ENCODE results near the gene SLC16A13. TPM values are rescaled to one million over a fixed set of nuclear protein-coding genes. Genes with fewer than 3 reads are reported as not detected.

Gene SLC16A13
- total and polyA plus RNA-seq, 2 donors from 2014 or later = 6.5 to 11.6 TPM

GRCh38 chr17:7014261-7014994, 21.4 kb upstream of the SLC16A13 start:
- no peaks in the 10 kb centered on the region for H3K9me3 ChIP-seq (ENCODE audit: control insufficient read depth in 2 of 3, insufficient read depth in 1 of 3, low read length in 3 of 3)
- H3K4me3 ChIP-seq (ENCODE audit: low read length in 3 of 3) = peak overlapping the region; percentile 66 to 92 (median 80)
- TF ChIP-seq, protein P1, sequence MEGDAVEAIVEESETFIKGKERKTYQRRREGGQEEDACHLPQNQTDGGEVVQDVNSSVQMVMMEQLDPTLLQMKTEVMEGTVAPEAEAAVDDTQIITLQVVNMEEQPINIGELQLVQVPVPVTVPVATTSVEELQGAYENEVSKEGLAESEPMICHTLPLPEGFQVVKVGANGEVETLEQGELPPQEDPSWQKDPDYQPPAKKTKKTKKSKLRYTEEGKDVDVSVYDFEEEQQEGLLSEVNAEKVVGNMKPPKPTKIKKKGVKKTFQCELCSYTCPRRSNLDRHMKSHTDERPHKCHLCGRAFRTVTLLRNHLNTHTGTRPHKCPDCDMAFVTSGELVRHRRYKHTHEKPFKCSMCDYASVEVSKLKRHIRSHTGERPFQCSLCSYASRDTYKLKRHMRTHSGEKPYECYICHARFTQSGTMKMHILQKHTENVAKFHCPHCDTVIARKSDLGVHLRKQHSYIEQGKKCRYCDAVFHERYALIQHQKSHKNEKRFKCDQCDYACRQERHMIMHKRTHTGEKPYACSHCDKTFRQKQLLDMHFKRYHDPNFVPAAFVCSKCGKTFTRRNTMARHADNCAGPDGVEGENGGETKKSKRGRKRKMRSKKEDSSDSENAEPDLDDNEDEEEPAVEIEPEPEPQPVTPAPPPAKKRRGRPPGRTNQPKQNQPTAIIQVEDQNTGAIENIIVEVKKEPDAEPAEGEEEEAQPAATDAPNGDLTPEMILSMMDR (IDR thresholded peaks at IDR 0.05; ENCODE audit: borderline replicate concordance, extremely low read depth, insufficient read depth) = peak; percentile 61
- intact Hi-C loops (cut with DNase I) = no loop called here
- H3K36me3 ChIP-seq (ENCODE audit: control insufficient read depth in 2 of 3, insufficient read depth in 3 of 3, low read length in 3 of 3) = peaks cover 0 to 4% (median 0%) of the 10 kb centered on the region in 3 donors
- peaks cover 0 to 32% (median 13%) of the 10 kb centered on the region in 3 donors for H3K4me1 ChIP-seq (ENCODE audit: control insufficient read depth in 2 of 3, insufficient read depth in 2 of 3, low read depth in 1 of 3, low read length in 3 of 3)
- H3K27ac ChIP-seq (ENCODE audit: low read depth in 2 of 2, low read length in 2 of 2) = peak overlapping the region; percentile 98 to 99
- FAIRE-seq (no peak), DNase-seq (peak; percentile 97 to 99 (median 98))
- no peaks in the 10 kb centered on the region for H3K27me3 ChIP-seq (ENCODE audit: control insufficient read depth, insufficient read depth, low read length)
- H3K9ac ChIP-seq (ENCODE audit: low read length in 3 of 3) = peak overlapping the region; percentile 40 to 93 (median 81)

GRCh38 chr17:7014995-7015958, 20.5 kb upstream of the SLC16A13 start:
- TF ChIP-seq, protein P1 (IDR thresholded peaks at IDR 0.05; ENCODE audit: borderline replicate concordance, extremely low read depth, insufficient read depth) = no peak
- Histone ChIP-seq H3K36me3 (ENCODE audit: control insufficient read depth in 2 of 3, insufficient read depth in 3 of 3, low read length in 3 of 3) (no peaks in the 10 kb centered on the region), H3K9me3 (ENCODE audit: control insufficient read depth in 2 of 3, insufficient read depth in 1 of 3, low read length in 3 of 3) (no peaks in the 10 kb centered on the region), H3K9ac (ENCODE audit: low read length in 3 of 3) (peak overlapping the region; percentile 84 to 85 (median 85)), H3K27ac (ENCODE audit: low read depth in 2 of 2, low read length in 2 of 2) (peak overlapping the region; percentile 98 to 99), H3K4me3 (ENCODE audit: low read length in 3 of 3) (peak overlapping the region; percentile 80 to 86 (median 83)), H3K27me3 (ENCODE audit: control insufficient read depth, insufficient read depth, low read length) (no peaks in the 10 kb centered on the region), H3K4me1 (ENCODE audit: control insufficient read depth in 2 of 3, insufficient read depth in 2 of 3, low read depth in 1 of 3, low read length in 3 of 3) (peaks cover 0 to 26% (median 11%) of the 10 kb centered on the region in 3 donors)
- no peak for FAIRE-seq
- intact Hi-C loops (cut with DNase I) = no loop called here
- peak in 4 of 5 donors; percentile 11 to 74 (median 56) for DNase-seq

DNA sequence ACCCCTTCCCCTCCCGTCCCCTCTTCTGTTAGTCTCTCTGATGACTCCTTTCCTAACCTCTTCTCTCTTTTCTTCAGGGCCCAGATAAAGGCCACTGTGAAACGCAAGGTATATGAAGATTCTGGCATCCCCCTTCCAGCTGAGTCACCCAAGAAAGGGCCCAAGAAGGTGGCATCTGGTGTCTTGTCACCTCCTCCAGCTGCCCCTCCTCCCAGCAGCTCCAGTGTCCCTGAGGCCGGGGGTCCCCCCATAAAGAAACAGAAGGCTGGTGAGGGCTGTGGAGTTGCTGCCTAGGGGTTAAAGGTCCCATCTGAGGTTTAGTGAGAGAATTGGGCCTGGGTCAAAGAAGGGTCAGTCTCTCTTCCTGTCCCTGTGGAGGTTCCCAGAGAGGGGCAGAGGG, 19.4 kb upstream of the SLC16A13 start:
- no peak overlapping the region for H3K9ac ChIP-seq (ENCODE audit: low read length in 3 of 3)
- no peaks in the 10 kb centered on the region for H3K27me3 ChIP-seq (ENCODE audit: control insufficient read depth, insufficient read depth, low read length)
- peak in 2 of 5 donors; percentile 31 to 54 for DNase-seq
- TF ChIP-seq, protein P1 (IDR thresholded peaks at IDR 0.05; ENCODE audit: borderline replicate concordance, extremely low read depth, insufficient read depth) = no peak
- H3K4me1 ChIP-seq (ENCODE audit: control insufficient read depth in 2 of 3, insufficient read depth in 2 of 3, low read depth in 1 of 3, low read length in 3 of 3) = peaks cover 0 to 19% (median 8%) of the 10 kb centered on the region in 3 donors
- no peaks in the 10 kb centered on the region for H3K9me3 ChIP-seq (ENCODE audit: control insufficient read depth in 2 of 3, insufficient read depth in 1 of 3, low read length in 3 of 3)
- no peak overlapping the region for H3K27ac ChIP-seq (ENCODE audit: low read depth in 2 of 2, low read length in 2 of 2)
- no peaks in the 10 kb centered on the region for H3K36me3 ChIP-seq (ENCODE audit: control insufficient read depth in 2 of 3, insufficient read depth in 3 of 3, low read length in 3 of 3)
- H3K4me3 ChIP-seq (ENCODE audit: low read length in 3 of 3) = no peak overlapping the region
- intact Hi-C loops (cut with DNase I) = no loop called here
- no peak for FAIRE-seq
